ENCODE results near the gene ARID3B. TPM values are rescaled to one million over a fixed set of nuclear protein-coding genes. Genes with fewer than 3 reads are reported as not detected.
"Not testable (repeated sequence)": the region's sequence is repeated elsewhere in the genome, so short reads cannot be mapped to it uniquely, and the experiment has no call there.

ARID3B gene
- total RNA-seq, 1 donor from 2014 or later, result 154 TPM

GRCh38 chr15:74594455-74594854, 53.4 kb downstream of the ARID3B start:
- Mint-ChIP-seq H3K36me3 (ENCODE audit: unreplicated experiment) (peaks cover 4% of the 10 kb centered on the region), H3K27ac (ENCODE audit: unreplicated experiment) (no peak overlapping the region), H3K9me3 (ENCODE audit: unreplicated experiment) (peaks cover 10% of the 10 kb centered on the region), H3K27me3 (ENCODE audit: unreplicated experiment) (peaks cover 16% of the 10 kb centered on the region), H3K4me1 (ENCODE audit: low read depth, unreplicated experiment) (peaks cover 15% of the 10 kb centered on the region), H3K4me3 (ENCODE audit: unreplicated experiment) (no peak overlapping the region)
- no peak for TF ChIP-seq CTCF (IDR thresholded peaks at IDR 0.05; ENCODE audit: partially characterized antibody, unreplicated experiment)
- DNase-seq, result no peak

- TF ChIP-seq CTCF (IDR thresholded peaks at IDR 0.05; ENCODE audit: partially characterized antibody, unreplicated experiment), result no peak
- Mint-ChIP-seq H3K4me3 (ENCODE audit: unreplicated experiment) (no peak overlapping the region), H3K27me3 (ENCODE audit: unreplicated experiment) (peaks cover 17% of the 10 kb centered on the region), H3K4me1 (ENCODE audit: low read depth, unreplicated experiment) (peaks cover 12% of the 10 kb centered on the region), H3K27ac (ENCODE audit: unreplicated experiment) (no peak overlapping the region), H3K36me3 (ENCODE audit: unreplicated experiment) (no peaks in the 10 kb centered on the region), H3K9me3 (ENCODE audit: unreplicated experiment) (peaks cover 9% of the 10 kb centered on the region)
- no peak for DNase-seq
These were observed 54.3 kb downstream of the ARID3B start for GRCh38 chr15:74595271-74595670.

- not testable (repeated sequence) for DNase-seq; H3K9me3 Mint-ChIP-seq (ENCODE audit: unreplicated experiment); H3K36me3 Mint-ChIP-seq (ENCODE audit: unreplicated experiment); H3K27ac Mint-ChIP-seq (ENCODE audit: unreplicated experiment); H3K4me3 Mint-ChIP-seq (ENCODE audit: unreplicated experiment)
- H3K27me3 Mint-ChIP-seq (ENCODE audit: unreplicated experiment), result peaks cover 14% of the 10 kb centered on the region
- H3K4me1 Mint-ChIP-seq (ENCODE audit: low read depth, unreplicated experiment), result peaks cover 12% of the 10 kb centered on the region
These were observed 55.7 kb downstream of the ARID3B start for GRCh38 chr15:74596736-74597135.

- not testable (repeated sequence) for H3K27ac Mint-ChIP-seq (ENCODE audit: unreplicated experiment); H3K9me3 Mint-ChIP-seq (ENCODE audit: unreplicated experiment); H3K36me3 Mint-ChIP-seq (ENCODE audit: unreplicated experiment); DNase-seq; H3K4me3 Mint-ChIP-seq (ENCODE audit: unreplicated experiment)
- Mint-ChIP-seq H3K4me1 (ENCODE audit: low read depth, unreplicated experiment) (peaks cover 15% of the 10 kb centered on the region), H3K27me3 (ENCODE audit: unreplicated experiment) (peaks cover 14% of the 10 kb centered on the region)
These were observed 56.2 kb downstream of the ARID3B start for GRCh38 chr15:74597146-74597705.

- no peak for TF ChIP-seq CTCF (IDR thresholded peaks at IDR 0.05; ENCODE audit: partially characterized antibody, unreplicated experiment)
- Mint-ChIP-seq H3K4me1 (ENCODE audit: low read depth, unreplicated experiment) (peaks cover 17% of the 10 kb centered on the region), H3K9me3 (ENCODE audit: unreplicated experiment) (peaks cover 9% of the 10 kb centered on the region), H3K27me3 (ENCODE audit: unreplicated experiment) (peaks cover 14% of the 10 kb centered on the region), H3K4me3 (ENCODE audit: unreplicated experiment) (peak overlapping the region; percentile 86), H3K36me3 (ENCODE audit: unreplicated experiment) (no peaks in the 10 kb centered on the region), H3K27ac (ENCODE audit: unreplicated experiment) (peak overlapping the region; percentile 91)
- DNase-seq, result peak; percentile 80
These were observed 57.3 kb downstream of the ARID3B start for GRCh38 chr15:74598126-74598842.

GRCh38 chr15:74599156-74599555, 58.1 kb downstream of the ARID3B start:
- no peak overlapping the region for H3K4me3 Mint-ChIP-seq (ENCODE audit: unreplicated experiment)
- peaks cover 17% of the 10 kb centered on the region for H3K4me1 Mint-ChIP-seq (ENCODE audit: low read depth, unreplicated experiment)
- peaks cover 6% of the 10 kb centered on the region for H3K9me3 Mint-ChIP-seq (ENCODE audit: unreplicated experiment)
- H3K27me3 Mint-ChIP-seq (ENCODE audit: unreplicated experiment), result peaks cover 11% of the 10 kb centered on the region
- TF ChIP-seq CTCF (IDR thresholded peaks at IDR 0.05; ENCODE audit: partially characterized antibody, unreplicated experiment), result no peak
- no peaks in the 10 kb centered on the region for H3K36me3 Mint-ChIP-seq (ENCODE audit: unreplicated experiment)
- no peak overlapping the region for H3K27ac Mint-ChIP-seq (ENCODE audit: unreplicated experiment)
- no peak for DNase-seq
